GM21576 (cell line): ENCODE results near the gene SLC36A4.
"Not testable (repeated sequence)": the region's sequence is repeated elsewhere in the genome, so short reads cannot be mapped to it uniquely, and the experiment has no call there.

ENCODE experiments used
- ATAC-seq: cut with Tn5 transposase; IDR thresholded peaks from one replicate; pipeline ENCODE4 v1.9.1; 2021; ENCODE audit warnings: mild to moderate bottlenecking, moderate library complexity; ENCODE audit not compliant: unreplicated experiment

SLC36A4 gene

DNA sequence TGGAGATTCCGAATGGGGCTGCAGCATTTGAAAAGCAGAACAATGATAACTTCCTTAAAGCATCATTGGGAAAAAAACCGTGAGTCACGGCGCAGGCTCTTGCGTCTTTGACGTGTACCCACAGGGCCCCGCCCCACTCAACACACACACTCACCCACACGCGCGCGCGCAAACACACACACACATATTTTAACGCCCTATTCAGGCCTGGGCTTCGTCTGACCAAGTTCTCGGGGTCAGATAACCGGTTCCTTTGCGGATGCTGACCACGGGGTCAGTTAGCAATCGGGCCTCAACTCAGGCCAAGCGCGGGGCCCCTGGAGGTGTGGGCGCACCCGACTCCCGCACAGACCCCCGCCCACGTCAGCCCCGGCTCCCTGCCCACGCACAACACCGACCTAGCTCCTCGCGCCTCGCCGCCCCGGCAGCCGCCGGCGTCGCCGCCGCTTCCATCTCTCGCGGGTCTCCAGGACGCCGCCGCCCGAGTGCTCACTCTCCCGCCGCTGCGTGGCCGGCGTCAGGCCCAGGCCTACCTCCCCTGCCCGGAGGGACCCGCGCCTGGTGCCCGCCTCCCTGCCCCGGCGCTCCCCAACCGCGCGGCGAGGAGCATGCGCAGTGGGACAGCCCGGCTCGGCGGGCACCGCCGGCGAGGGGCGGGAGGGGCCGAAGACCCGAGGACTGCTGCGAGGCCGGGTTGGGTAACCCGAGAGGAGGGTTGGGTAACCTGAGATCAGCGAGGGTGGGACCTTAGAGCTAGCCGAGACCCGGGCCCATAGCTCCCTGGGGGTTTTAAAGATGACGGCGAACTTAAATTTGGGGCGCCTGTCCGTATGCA, at the start of gene SLC36A4:
TSS of gene SLC36A4 (minus strand) at position 612 of the 835 bp plus-strand sequence. CDS start at position 453, 159 bp downstream.
- ATAC-seq, result peak; percentile 90

- ATAC-seq, result not testable (repeated sequence)
Measured at GRCh38 chr11:93246790-93247189, 49.0 kb upstream of the SLC36A4 start.

DNA sequence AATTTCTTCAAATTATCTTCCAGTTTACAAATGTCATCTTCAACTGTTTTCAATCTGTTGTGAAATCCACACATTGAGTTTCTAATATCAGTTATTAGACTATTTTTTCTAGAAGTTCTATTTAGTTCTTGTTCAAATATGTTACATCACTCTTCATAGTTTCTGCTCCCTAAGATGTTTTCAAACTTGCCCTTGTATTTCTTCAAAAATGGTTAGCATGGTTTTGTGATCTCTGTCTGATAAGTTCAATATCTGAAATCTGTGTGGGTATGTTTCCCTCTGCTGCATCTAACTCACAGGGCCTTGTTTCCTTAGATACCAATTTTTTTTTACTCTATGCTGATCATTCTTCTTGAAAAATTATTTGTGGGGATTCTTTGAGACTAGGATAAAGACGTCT, 46.2 kb upstream of the SLC36A4 start:
- ATAC-seq, result no peak

GRCh38 chr11:93239966-93240365, 42.2 kb upstream of the SLC36A4 start:
- ATAC-seq, result no peak

- no peak for ATAC-seq
Measured at GRCh38 chr11:93238956-93239355, 41.2 kb upstream of the SLC36A4 start.

DNA sequence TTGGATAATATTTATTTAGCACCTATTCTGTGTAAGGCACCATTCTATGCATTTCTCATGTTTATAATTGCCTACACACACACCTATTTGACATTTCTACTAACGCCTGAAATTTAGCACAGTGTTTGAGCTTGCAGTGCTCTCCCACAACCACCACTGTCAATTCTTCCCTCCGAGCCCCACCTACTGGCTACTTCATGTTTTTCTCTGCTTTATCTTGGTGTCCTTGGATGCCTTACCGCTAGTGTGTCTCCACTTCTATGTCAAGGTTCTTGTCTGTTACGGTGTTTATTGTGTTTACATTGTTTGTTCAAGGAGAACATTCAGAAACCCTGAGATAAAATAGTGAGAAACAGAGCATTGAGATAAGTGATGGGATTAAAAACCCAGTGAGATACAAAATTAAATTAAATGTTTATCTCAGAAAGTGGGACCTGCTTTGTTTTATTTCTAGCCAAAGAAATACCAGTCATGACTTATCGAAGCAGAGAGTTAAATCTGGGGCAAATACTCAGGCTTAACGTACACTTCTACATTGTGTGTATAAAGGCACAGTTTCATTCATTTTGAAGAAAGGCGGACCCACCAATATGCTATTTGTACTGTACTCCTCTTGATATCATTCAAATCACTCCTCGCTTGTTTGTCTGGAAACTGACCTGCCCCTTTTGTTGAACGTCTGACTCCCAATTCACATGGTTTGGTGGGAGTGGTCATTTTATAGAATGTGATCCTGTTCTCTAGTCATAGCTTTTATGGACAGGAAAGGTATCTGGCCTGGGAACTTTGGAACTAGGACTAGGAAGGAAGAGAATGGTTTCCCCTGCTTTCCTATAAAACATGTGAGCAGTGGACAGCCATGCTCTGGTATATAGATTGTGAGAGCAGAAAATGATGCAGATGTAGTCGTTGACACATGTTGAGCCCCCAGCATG, 39.2 kb upstream of the SLC36A4 start:
- ATAC-seq, result peak; percentile 62

DNA sequence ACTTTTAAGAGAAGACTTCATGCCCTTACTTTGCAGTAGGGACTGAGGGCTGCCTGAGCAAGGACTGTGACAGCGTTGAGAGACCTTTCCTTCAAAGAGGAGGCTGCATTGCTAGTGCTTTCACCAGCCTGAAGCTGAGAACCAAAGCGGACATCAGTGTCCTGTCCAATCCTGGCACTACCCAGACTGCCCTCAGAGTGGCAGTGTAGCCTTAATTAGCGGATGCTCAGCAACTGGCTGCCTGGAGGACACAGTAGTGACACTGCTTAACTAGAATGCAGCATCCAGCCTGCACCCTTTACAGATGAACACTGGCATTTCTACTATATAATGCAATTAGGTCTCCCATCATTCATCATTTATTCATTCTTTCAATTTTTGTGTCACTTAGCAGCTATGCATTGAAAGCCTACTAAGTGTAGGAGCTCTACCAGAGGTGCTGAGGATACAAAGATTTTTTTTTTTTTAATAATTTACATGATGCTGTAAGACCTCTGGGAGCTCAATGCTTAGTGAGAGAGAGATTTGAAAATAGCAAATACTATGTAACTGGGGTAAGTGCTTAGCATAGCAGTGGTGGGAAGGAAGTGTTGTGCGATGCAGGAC, 36.9 kb upstream of the SLC36A4 start:
- peak; percentile 98 for ATAC-seq

DNA sequence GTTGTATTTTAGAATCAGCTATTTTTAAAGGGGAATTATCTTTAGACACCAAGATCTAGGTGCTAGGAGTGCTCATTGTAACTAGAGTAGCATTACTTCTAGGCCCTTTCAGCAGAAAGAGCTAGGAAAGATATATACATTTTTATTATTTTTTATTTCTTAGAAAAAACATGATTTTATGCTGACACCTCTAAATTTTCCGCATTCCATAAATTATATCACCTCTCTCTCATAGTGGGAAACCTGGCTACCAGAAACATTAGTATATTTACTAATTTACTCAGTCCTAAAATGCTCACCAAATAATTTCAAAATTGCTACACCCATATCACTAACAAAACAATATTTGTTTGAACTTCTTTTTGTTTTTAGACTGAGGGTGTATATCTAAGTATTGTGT, 32.1 kb upstream of the SLC36A4 start:
- ATAC-seq, result no peak

DNA sequence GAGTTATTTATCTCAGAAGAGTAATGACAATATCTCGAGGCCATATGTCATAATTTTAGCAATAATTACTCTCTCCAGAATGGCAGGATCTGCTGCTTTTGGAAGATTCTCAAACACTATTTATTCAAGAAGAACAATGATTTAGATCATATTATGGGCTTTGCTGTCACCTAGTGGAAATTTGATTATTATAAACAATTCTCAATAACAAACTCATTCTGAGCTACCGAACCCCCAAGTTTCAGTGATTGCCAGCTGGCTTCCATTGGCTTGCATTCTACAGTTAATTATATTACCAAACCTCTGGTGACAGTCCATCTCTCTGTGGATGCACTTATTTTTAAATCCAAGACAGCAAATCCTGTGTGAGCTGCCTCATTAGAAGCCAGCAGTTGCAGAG, 27.9 kb upstream of the SLC36A4 start:
- no peak for ATAC-seq

DNA sequence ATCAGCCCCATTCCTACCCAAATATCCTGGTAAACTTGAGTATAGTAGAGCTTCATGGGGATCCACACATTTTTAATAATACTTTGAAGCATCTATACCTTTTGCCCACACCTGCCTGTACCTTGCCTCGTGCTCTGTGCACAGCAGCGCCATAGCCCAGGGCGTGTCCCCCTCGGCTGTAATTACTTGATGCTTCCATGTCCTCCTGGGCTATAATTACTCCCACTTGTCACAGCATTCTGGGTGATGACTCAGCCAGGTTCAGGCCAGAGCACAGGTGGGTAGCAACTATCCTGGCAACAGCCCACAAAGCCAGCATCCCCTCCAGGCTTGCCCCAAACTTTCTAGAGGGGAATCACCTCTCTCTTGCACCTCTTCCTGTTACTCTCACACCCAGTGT, 23.7 kb upstream of the SLC36A4 start:
- ATAC-seq, result no peak

GRCh38 chr11:93220078-93220477, 22.3 kb upstream of the SLC36A4 start:
- ATAC-seq, result no peak

DNA sequence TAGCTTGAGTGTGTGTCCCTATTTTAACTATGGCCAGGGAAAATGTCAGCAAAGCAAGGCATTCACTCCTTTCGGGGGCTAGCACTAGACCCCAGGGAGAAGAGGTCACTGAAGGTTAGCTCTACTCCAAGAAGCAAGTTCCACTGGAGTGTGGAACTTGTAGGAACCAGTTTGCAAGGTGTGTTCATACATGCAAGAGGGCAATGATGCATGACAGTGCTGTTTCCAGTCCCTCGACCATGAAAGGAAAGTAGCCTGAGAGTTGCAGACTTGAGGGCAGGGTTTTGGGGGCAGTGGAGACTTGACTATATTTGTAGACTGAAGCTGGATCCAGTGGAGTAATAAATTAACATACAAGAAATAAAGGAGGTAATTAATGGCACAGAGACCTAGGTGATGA, 21.6 kb upstream of the SLC36A4 start:
- peak; percentile 72 for ATAC-seq

- no peak for ATAC-seq
Measured at GRCh38 chr11:93216511-93217101, 18.8 kb upstream of the SLC36A4 start.

DNA sequence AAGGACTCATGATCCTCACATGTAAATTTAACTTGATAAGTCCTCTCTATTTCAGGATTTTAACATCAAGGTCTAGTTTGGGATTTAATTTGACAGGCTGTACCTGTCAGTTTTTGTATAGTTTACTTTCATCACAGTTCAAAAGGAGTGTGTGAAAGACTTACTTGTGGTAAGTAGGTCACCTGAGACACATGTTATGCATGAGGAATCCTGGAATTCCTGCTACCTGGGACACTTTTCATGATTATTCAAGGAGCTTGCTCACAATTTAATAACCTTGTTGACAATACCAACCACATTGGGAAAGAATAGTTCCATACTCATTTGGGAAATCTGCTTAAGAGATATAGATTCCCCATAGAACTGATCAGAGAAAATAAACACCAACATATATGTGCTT, 15.8 kb upstream of the SLC36A4 start:
- ATAC-seq, result no peak

- ATAC-seq, result no peak
Measured at GRCh38 chr11:93212094-93212493, 14.3 kb upstream of the SLC36A4 start.

GRCh38 chr11:93209466-93209865, 11.7 kb upstream of the SLC36A4 start:
- no peak for ATAC-seq

GRCh38 chr11:93208663-93209270, 11.0 kb upstream of the SLC36A4 start:
- no peak for ATAC-seq

GRCh38 chr11:93199616-93200015, 1.8 kb upstream of the SLC36A4 start:
- no peak for ATAC-seq

- no peak for ATAC-seq
Measured at GRCh38 chr11:93198215-93198845, 539 bp upstream of the SLC36A4 start.

DNA sequence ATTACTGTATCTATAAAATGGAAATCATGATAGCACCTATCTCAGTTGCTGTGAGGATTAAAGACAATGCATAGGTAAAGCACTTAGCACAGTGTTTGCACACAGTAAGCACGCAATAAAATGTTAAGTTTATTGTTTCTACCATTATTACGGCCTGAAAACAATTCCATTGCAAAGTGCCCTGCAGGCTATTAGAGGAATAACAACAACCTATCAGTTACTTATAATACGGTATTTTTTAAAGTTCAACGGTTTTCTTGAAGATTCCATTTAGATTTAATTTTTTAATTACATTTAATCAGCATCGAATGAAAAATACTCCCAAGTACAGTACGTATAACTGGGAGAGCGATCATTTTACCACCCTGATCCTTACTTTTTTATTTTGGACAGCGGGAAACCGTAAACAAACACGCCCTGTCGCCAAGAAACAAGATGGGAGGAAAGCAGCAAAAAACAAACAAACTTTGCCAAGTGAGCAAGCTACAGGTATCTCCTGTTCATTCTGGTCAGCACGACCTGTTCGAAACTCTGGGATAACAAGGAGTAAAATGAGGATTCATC, 893 bp downstream of the SLC36A4 start:
- peak; percentile 3 for ATAC-seq
